ENCODE results near the gene FATE1.

DNA sequence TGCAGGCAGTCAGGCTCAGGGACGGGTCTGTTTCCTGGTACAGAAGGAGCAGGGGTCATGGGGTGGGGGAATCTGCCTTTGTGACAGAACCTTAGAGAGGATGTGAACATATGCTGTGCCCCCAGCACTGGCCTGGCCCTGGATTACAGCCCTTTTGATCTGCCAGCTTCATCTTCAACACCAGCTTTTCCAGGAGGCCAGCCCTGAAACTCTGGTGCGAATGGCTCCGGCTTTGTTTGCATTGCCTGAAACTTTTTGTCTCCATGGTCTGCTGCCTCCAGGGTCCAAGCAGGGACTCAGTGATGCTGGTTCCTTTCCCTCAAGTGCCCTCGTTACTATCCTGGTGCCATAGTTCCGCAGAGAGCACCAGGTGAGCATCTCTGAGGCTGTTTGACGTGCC lies 20.9 kb downstream of the FATE1 start:
- TF ChIP-seq, protein P1, sequence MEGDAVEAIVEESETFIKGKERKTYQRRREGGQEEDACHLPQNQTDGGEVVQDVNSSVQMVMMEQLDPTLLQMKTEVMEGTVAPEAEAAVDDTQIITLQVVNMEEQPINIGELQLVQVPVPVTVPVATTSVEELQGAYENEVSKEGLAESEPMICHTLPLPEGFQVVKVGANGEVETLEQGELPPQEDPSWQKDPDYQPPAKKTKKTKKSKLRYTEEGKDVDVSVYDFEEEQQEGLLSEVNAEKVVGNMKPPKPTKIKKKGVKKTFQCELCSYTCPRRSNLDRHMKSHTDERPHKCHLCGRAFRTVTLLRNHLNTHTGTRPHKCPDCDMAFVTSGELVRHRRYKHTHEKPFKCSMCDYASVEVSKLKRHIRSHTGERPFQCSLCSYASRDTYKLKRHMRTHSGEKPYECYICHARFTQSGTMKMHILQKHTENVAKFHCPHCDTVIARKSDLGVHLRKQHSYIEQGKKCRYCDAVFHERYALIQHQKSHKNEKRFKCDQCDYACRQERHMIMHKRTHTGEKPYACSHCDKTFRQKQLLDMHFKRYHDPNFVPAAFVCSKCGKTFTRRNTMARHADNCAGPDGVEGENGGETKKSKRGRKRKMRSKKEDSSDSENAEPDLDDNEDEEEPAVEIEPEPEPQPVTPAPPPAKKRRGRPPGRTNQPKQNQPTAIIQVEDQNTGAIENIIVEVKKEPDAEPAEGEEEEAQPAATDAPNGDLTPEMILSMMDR (IDR thresholded peaks at IDR 0.05 in 4 of 5, conservative IDR thresholded peaks at IDR 0.05 in 1 of 5): no peak
- no peak for TF ChIP-seq POLR2A (IDR thresholded peaks at IDR 0.05)

All from gastrocnemius medialis (tissue), 4 donors.